ENCODE results near the gene CEP164.
"Not testable (repeated sequence)": the region's sequence is repeated elsewhere in the genome, so short reads cannot be mapped to it uniquely, and the experiment has no call there.

DNA sequence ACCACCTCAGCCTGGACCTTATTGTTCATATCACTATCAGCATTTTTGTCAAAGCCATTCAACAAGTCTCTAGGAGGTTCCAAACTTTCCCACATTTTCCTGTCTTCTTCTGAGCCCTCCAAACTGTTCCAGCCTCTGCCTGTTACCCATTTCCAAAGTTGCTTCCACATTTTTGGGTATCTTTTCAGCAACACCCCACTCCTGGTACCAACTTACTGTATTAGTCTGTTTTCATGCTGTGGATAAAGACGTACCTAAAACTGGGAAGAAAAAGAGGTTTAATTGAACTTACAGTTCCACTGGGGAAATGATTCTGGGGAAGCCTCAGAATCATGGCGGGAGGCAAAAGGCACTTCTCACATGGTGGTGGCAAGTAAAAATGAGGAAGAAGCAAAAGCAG lies 78.2 kb downstream of the CEP164 start:
- TF ChIP-seq, protein P1, sequence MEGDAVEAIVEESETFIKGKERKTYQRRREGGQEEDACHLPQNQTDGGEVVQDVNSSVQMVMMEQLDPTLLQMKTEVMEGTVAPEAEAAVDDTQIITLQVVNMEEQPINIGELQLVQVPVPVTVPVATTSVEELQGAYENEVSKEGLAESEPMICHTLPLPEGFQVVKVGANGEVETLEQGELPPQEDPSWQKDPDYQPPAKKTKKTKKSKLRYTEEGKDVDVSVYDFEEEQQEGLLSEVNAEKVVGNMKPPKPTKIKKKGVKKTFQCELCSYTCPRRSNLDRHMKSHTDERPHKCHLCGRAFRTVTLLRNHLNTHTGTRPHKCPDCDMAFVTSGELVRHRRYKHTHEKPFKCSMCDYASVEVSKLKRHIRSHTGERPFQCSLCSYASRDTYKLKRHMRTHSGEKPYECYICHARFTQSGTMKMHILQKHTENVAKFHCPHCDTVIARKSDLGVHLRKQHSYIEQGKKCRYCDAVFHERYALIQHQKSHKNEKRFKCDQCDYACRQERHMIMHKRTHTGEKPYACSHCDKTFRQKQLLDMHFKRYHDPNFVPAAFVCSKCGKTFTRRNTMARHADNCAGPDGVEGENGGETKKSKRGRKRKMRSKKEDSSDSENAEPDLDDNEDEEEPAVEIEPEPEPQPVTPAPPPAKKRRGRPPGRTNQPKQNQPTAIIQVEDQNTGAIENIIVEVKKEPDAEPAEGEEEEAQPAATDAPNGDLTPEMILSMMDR (IDR thresholded peaks at IDR 0.05) = not testable (repeated sequence)
- TF ChIP-seq, protein P2, sequence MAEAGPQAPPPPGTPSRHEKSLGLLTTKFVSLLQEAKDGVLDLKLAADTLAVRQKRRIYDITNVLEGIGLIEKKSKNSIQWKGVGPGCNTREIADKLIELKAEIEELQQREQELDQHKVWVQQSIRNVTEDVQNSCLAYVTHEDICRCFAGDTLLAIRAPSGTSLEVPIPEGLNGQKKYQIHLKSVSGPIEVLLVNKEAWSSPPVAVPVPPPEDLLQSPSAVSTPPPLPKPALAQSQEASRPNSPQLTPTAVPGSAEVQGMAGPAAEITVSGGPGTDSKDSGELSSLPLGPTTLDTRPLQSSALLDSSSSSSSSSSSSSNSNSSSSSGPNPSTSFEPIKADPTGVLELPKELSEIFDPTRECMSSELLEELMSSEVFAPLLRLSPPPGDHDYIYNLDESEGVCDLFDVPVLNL (CRISPR knock-in tag; IDR thresholded peaks at IDR 0.05; ENCODE audit: borderline replicate concordance, low read depth) = not testable (repeated sequence)
- TF ChIP-seq, protein P3, sequence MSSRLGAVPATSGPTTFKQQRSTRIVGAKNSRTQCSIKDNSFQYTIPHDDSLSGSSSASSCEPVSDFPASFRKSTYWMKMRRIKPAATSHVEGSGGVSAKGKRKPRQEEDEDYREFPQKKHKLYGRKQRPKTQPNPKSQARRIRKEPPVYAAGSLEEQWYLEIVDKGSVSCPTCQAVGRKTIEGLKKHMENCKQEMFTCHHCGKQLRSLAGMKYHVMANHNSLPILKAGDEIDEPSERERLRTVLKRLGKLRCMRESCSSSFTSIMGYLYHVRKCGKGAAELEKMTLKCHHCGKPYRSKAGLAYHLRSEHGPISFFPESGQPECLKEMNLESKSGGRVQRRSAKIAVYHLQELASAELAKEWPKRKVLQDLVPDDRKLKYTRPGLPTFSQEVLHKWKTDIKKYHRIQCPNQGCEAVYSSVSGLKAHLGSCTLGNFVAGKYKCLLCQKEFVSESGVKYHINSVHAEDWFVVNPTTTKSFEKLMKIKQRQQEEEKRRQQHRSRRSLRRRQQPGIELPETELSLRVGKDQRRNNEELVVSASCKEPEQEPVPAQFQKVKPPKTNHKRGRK (CRISPR knock-in tag; IDR thresholded peaks at IDR 0.05; ENCODE audit: borderline replicate concordance) = not testable (repeated sequence)
- TF ChIP-seq FOXJ3 (CRISPR knock-in tag; IDR thresholded peaks at IDR 0.05; ENCODE audit: borderline replicate concordance) = not testable (repeated sequence)
